HFFc6 (cell line): ENCODE measurements around the gene HPCAL4. TPM values are rescaled to one million over a fixed set of nuclear protein-coding genes. Genes with fewer than 3 reads are reported as not detected.

Experiments used
- DNase-seq: peaks from one replicate; pipeline ENCODE4 v3.0.0-alpha.2; 2018
- H3K27ac Mint-ChIP-seq: 2 replicates; pipeline ENCODE4 v1.8.0; 2020; ENCODE audit warnings: mild to moderate bottlenecking, mixed read lengths
- H3K27me3 Mint-ChIP-seq: 2 replicates; pipeline ENCODE4 v1.8.0; 2021; ENCODE audit warnings: mild to moderate bottlenecking, moderate library complexity, mixed read lengths; ENCODE audit not compliant: insufficient read depth
- H3K36me3 Mint-ChIP-seq: 2 replicates; pipeline ENCODE4 v1.8.0; 2021; ENCODE audit warnings: low read depth, mixed read lengths
- H3K4me1 Mint-ChIP-seq: 2 replicates; pipeline ENCODE4 v1.8.0; 2020; ENCODE audit warnings: low read depth, mixed read lengths
- H3K4me3 Mint-ChIP-seq: 2 replicates; pipeline ENCODE4 v1.8.0; 2020; ENCODE audit warnings: mild to moderate bottlenecking, moderate library complexity, mixed read lengths
- H3K9me3 Mint-ChIP-seq: 2 replicates; pipeline ENCODE4 v1.8.0; 2020; ENCODE audit warnings: mild to moderate bottlenecking, mixed read lengths
- CTCF ChIP-seq: fragments of 200-600 bp; sonication (generic); IDR thresholded peaks from 2 replicates; pipeline ENCODE4 v1.5.0; 2021; ENCODE audit warnings: antibody characterized with exemption, mild to moderate bottlenecking
- total RNA-seq, 6 experiments: library from RNA; stranded (reverse); fragmentation: NEBNext Ultra II Directional; extraction: Animal tissue kit (Norgen Biotek cat#: 25700); gene quantifications; 2 replicates in 1 of 6; 3 replicates in 5 of 6; pipeline ENCODE4 v1.2.3, GENCODE V29; 2021

Gene HPCAL4
- total RNA-seq, 6 experiments from 2014 or later, result not detected

- Mint-ChIP-seq H3K9me3 (no peaks in the 10 kb centered on the region), H3K4me3 (no peak overlapping the region), H3K27me3 (peaks cover 63% of the 10 kb centered on the region), H3K4me1 (no peaks in the 10 kb centered on the region), H3K27ac (no peak overlapping the region), H3K36me3 (no peaks in the 10 kb centered on the region)
- DNase-seq, result no peak
- TF ChIP-seq CTCF, result no peak
Observed at GRCh38 chr1:39694026-39694425, 2.8 kb upstream of the HPCAL4 start.

GRCh38 chr1:39692152-39693074, 1.2 kb upstream of the HPCAL4 start:
- Mint-ChIP-seq H3K27ac (no peak overlapping the region), H3K4me1 (peaks cover 6% of the 10 kb centered on the region; the same call in 1 of the 2 replicates), H3K9me3 (no peaks in the 10 kb centered on the region), H3K36me3 (no peaks in the 10 kb centered on the region), H3K4me3 (no peak overlapping the region), H3K27me3 (peaks cover 68% of the 10 kb centered on the region)
- TF ChIP-seq CTCF, result no peak
- DNase-seq, result no peak

- peaks cover 60% of the 10 kb centered on the region for H3K27me3 Mint-ChIP-seq
- H3K4me3 Mint-ChIP-seq, result no peak overlapping the region
- DNase-seq, result no peak
- no peaks in the 10 kb centered on the region for H3K36me3 Mint-ChIP-seq
- H3K9me3 Mint-ChIP-seq, result no peaks in the 10 kb centered on the region
- TF ChIP-seq CTCF, result no peak
- no peak overlapping the region for H3K27ac Mint-ChIP-seq
- H3K4me1 Mint-ChIP-seq, result peaks cover 6% of the 10 kb centered on the region; the same call in 1 of the 2 replicates
Observed at GRCh38 chr1:39690794-39691382, 345 bp downstream of the HPCAL4 start.

GRCh38 chr1:39690225-39690624, 1.0 kb downstream of the HPCAL4 start:
- no peaks in the 10 kb centered on the region for H3K36me3 Mint-ChIP-seq
- H3K9me3 Mint-ChIP-seq, result no peaks in the 10 kb centered on the region
- no peak for DNase-seq
- H3K27ac Mint-ChIP-seq, result no peak overlapping the region
- no peak overlapping the region for H3K4me3 Mint-ChIP-seq
- H3K27me3 Mint-ChIP-seq, result peaks cover 56% of the 10 kb centered on the region
- no peak for TF ChIP-seq CTCF
- peaks cover 6% of the 10 kb centered on the region; the same call in 1 of the 2 replicates for H3K4me1 Mint-ChIP-seq

GRCh38 chr1:39689635-39690034, 1.6 kb downstream of the HPCAL4 start:
- H3K4me1 Mint-ChIP-seq, result peaks cover 6% of the 10 kb centered on the region; the same call in 1 of the 2 replicates
- no peak overlapping the region for H3K27ac Mint-ChIP-seq
- H3K9me3 Mint-ChIP-seq, result no peaks in the 10 kb centered on the region
- no peak for TF ChIP-seq CTCF
- H3K36me3 Mint-ChIP-seq, result no peaks in the 10 kb centered on the region
- no peak for DNase-seq
- peaks cover 55% of the 10 kb centered on the region for H3K27me3 Mint-ChIP-seq
- H3K4me3 Mint-ChIP-seq, result no peak overlapping the region
